SK-N-SH treated with all-trans-retinoic acid at 6 μM for 48 hours (cell line): ENCODE results near the gene ARHGEF10L.

Experiments
- CSRNP3 ChIP-seq: fragments of 250-450 bp; sonication (Bioruptor Pico); IDR thresholded peaks from 2 replicates; pipeline ENCODE4 v1.5.1; 2021; ENCODE audit warnings: mild to moderate bottlenecking, moderate library complexity
- ESRRG ChIP-seq: fragments of 250-450 bp; sonication (Bioruptor Pico); IDR thresholded peaks from 2 replicates; pipeline ENCODE4 v1.6.1; 2021; ENCODE audit warnings: mild to moderate bottlenecking
- PPARA ChIP-seq: fragments of 250-450 bp; sonication (Bioruptor Pico); IDR thresholded peaks from 2 replicates; pipeline ENCODE4 v1.5.0; 2020; ENCODE audit warnings: mild to moderate bottlenecking, borderline replicate concordance
- RARB ChIP-seq: fragments of 250-450 bp; sonication (Bioruptor Pico); IDR thresholded peaks from 2 replicates; pipeline ENCODE4 v1.8.0; 2021; ENCODE audit warnings: mild to moderate bottlenecking, moderate library complexity
- SNAI2 ChIP-seq: fragments of 250-450 bp; sonication (Bioruptor Pico); IDR thresholded peaks from 2 replicates; pipeline ENCODE4 v1.5.0; 2020; ENCODE audit warnings: mild to moderate bottlenecking, moderate library complexity
- TSHZ2 ChIP-seq: fragments of 250-450 bp; sonication (Bioruptor Pico); IDR thresholded peaks from 2 replicates; pipeline ENCODE4 v1.5.0; 2020; ENCODE audit warnings: mild to moderate bottlenecking, moderate library complexity
- ZC3H10 ChIP-seq: fragments of 250-450 bp; sonication (Bioruptor Pico); IDR thresholded peaks from 2 replicates; pipeline ENCODE4 v1.5.1; 2021; ENCODE audit warnings: mild to moderate bottlenecking, moderate library complexity
- ZFP3 ChIP-seq: fragments of 250-450 bp; sonication (Bioruptor Pico); IDR thresholded peaks from 2 replicates; pipeline ENCODE4 v1.5.0; 2020; ENCODE audit warnings: mild to moderate bottlenecking, moderate library complexity
- ZNF565 ChIP-seq: fragments of 450-650 bp; formaldehyde crosslinking; conservative IDR thresholded peaks from 2 replicates; pipeline ENCODE4 v1.5.0; 2020; ENCODE audit warnings: low read depth, mild to moderate bottlenecking, moderate library complexity
- ZNF70 ChIP-seq: fragments of 450-650 bp; formaldehyde crosslinking; IDR thresholded peaks from 2 replicates; pipeline ENCODE4 v1.5.0; 2020; ENCODE audit warnings: mild to moderate bottlenecking, moderate library complexity
- ZNF8 ChIP-seq: fragments of 450-650 bp; formaldehyde crosslinking; IDR thresholded peaks from 2 replicates; pipeline ENCODE4 v1.5.0; 2020; ENCODE audit warnings: mild to moderate bottlenecking, moderate library complexity

- TF ChIP-seq TSHZ2 (CRISPR knock-in tag), result no peak
- TF ChIP-seq RARB (CRISPR knock-in tag), result no peak
- no peak for TF ChIP-seq PPARA
- no peak for TF ChIP-seq SNAI2 (CRISPR knock-in tag)
- no peak for TF ChIP-seq CSRNP3 (CRISPR knock-in tag)
- TF ChIP-seq ZNF70, result no peak
- no peak for TF ChIP-seq ZNF8 (CRISPR knock-in tag)
- TF ChIP-seq ZFP3 (CRISPR knock-in tag), result no peak
- no peak for TF ChIP-seq ZNF565 (CRISPR knock-in tag)
- no peak for TF ChIP-seq ESRRG
- TF ChIP-seq ZC3H10 (CRISPR knock-in tag), result no peak
These were observed 195.1 kb downstream of the ARHGEF10L start for GRCh38 chr1:17734609-17735008.
